AG04450 (cell line): ENCODE measurements around the gene TMEM260. TPM values are rescaled to one million over a fixed set of nuclear protein-coding genes. Genes with fewer than 3 reads are reported as not detected.
"Not testable (repeated sequence)": the region's sequence is repeated elsewhere in the genome, so short reads cannot be mapped to it uniquely, and the experiment has no call there.

ENCODE experiments used
- CTCF ChIA-PET: fragments of 300-600, 350-600 bp; formaldehyde crosslinking; extraction: SDS; loops from one replicate; lab custom pipeline; 2022; ENCODE audit warnings: antibody characterized with exemption, inconsistent platforms; lab: Charles Lee
- POLR2A ChIA-PET: fragments of 350-600 bp; formaldehyde crosslinking; extraction: SDS; loops from one replicate; lab custom pipeline; 2021; ENCODE audit warnings: antibody characterized with exemption, inconsistent platforms; lab: Yijun Ruan, JAX
- DNase-seq: peaks from one replicate; pipeline ENCODE4 v3.0.0-alpha.2; 2011; ENCODE audit warnings: low read depth, low spot score
- H3K27ac ChIP-seq: one replicate; pipeline ENCODE4 v1.5.1; 2012; ENCODE audit warnings: low read depth, low read length, control low read depth
- H3K27me3 ChIP-seq: one replicate; pipeline ENCODE4 v1.6.0; 2012; ENCODE audit warnings: low read length; ENCODE audit not compliant: control insufficient read depth, insufficient read depth
- H3K4me3 ChIP-seq: 2 replicates; pipeline ENCODE4 v1.5.1; 2011; ENCODE audit warnings: mild to moderate bottlenecking, low read depth, low read length, control low read depth
- H3K9me3 ChIP-seq: 2 replicates; pipeline ENCODE4 v1.5.1; 2012; ENCODE audit warnings: low read length; ENCODE audit not compliant: control insufficient read depth, insufficient read depth
- CTCF ChIP-seq: IDR thresholded peaks from 2 replicates; pipeline ENCODE4 v1.5.1; 2011; ENCODE audit warnings: low read depth, low read length, control low read depth, inconsistent platforms
- polyA plus RNA-seq: library from polyadenylated mRNA; depleted of rRNA; stranded (reverse); fragments of >200 nt; gene quantifications from 2 replicates; pipeline ENCODE4 v1.2.3, GENCODE V29; 2011

The TMEM260 gene
- polyA plus RNA-seq, 1 experiment: 18.8 TPM

DNA sequence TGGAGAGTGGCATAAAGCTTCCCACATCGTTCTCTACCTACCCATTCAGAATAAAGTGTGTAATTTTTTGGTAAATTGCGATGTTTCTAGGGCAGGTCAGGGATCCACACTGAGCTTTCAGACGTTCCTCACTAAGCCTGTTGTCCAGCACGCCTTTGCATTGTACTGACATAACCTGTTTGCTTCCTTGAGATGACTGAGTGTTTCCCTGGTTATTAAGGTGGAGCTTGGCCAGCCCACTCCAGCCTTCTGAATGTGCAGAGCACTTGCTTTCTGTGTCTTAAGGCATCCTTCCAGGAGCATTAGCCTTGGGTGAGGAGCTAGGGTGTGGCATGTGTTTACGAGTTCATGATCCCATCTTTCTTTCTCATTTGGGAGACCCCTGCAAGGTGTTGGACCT, 96.4 kb downstream of the TMEM260 start:
- DNase-seq: no peak
- Histone ChIP-seq H3K27ac (no peak overlapping the region), H3K27me3 (no peaks in the 10 kb centered on the region), H3K4me3 (no peak overlapping the region), H3K9me3 (no peaks in the 10 kb centered on the region)
- ChIA-PET CTCF (no interaction called here), POLR2A (no interaction called here)
- no peak for TF ChIP-seq CTCF

- DNase-seq: no peak
- POLR2A ChIA-PET: no interaction called here
- Histone ChIP-seq H3K9me3 (no peaks in the 10 kb centered on the region), H3K27me3 (no peaks in the 10 kb centered on the region), H3K4me3 (no peak overlapping the region), H3K27ac (no peak overlapping the region)
- CTCF ChIA-PET: interaction anchor here (0.6 kb wide), 1 partner anchor 467 kb away, joined by 7 read pairs; no protein-coding TSS in a partner anchor
- no peak for TF ChIP-seq CTCF
These were observed 99.2 kb downstream of the TMEM260 start for GRCh38 chr14:56678838-56679237.

- H3K27ac ChIP-seq: no peak overlapping the region
- H3K9me3 ChIP-seq: no peaks in the 10 kb centered on the region
- DNase-seq: no peak
- ChIA-PET CTCF (interaction anchor here (0.6 kb wide), 1 partner anchor 322 kb away, joined by 4 read pairs; no protein-coding TSS in a partner anchor), POLR2A (no interaction called here)
- H3K27me3 ChIP-seq: no peaks in the 10 kb centered on the region
- no peak for TF ChIP-seq CTCF
- no peak overlapping the region for H3K4me3 ChIP-seq
These were observed 106.8 kb downstream of the TMEM260 start for GRCh38 chr14:56686416-56686815.

- no peak for TF ChIP-seq CTCF
- POLR2A ChIA-PET: no interaction called here
These were observed 107.5 kb downstream of the TMEM260 start for GRCh38 chr14:56687123-56687522.

DNA sequence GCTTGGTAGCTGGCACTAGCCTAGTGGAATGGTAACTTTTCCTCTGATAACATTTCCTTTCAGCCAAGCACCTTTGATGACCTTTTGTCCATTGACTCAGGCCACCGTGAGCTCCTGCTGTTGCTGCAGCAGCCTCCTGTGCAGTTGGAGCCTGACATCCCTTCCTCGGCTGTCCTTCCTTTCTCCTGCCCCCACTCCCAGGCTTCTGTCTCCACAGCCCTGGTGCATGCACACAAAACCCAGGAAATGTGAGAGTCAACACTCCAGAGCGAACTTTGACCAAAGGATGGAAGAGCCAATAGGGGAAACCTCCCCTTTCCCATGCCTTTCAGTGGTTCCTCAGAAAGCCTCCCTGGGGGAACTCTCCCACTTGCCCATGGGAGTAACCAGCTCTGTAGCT, 115.0 kb downstream of the TMEM260 start:
- no peaks in the 10 kb centered on the region for H3K27me3 ChIP-seq
- no peaks in the 10 kb centered on the region for H3K9me3 ChIP-seq
- no peak for TF ChIP-seq CTCF
- ChIA-PET POLR2A (no interaction called here), CTCF (no interaction called here)
- DNase-seq: no peak
- H3K4me3 ChIP-seq: no peak overlapping the region
- no peak overlapping the region for H3K27ac ChIP-seq

More at GRCh38 chr14:56687123-56687522, 107.5 kb downstream of the TMEM260 start:
- H3K27ac ChIP-seq: no peak overlapping the region
- no peak for DNase-seq
- CTCF ChIA-PET: no interaction called here
- no peaks in the 10 kb centered on the region for H3K9me3 ChIP-seq
- no peaks in the 10 kb centered on the region for H3K27me3 ChIP-seq
- no peak overlapping the region for H3K4me3 ChIP-seq

DNA sequence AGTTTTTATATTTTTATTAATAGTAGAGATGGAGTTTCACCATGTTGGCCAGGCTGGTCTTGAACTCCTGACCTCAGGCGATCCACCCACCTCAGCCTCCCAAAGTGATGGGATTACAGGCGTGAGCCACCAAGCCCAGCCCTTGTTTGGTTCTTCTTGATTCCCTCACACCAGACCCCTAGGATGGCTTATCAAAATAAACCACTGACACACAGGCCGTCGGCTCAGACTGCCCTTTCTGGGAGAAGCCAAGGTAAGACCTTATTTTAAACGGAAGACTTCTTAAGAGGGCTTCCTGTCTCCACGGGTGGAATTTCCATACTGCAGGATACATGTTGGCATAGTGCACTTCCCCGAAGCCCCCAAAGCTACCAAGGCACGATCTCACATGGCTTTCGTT, 115.6 kb downstream of the TMEM260 start:
- POLR2A ChIA-PET, CTCF ChIA-PET, H3K27me3 ChIP-seq, H3K9me3 ChIP-seq, H3K27ac ChIP-seq, DNase-seq, H3K4me3 ChIP-seq: not testable (repeated sequence)
